Measurements from ENCODE around the gene DNAJC22. TPM values are rescaled to one million over a fixed set of nuclear protein-coding genes. Genes with fewer than 3 reads are reported as not detected.

Gene DNAJC22
- total RNA-seq, 1 experiment from 2014 or later: 0.24 TPM

GRCh38 chr12:49362077-49362476, 15.4 kb downstream of the DNAJC22 start (continued):
- TF ChIP-seq, protein P1, sequence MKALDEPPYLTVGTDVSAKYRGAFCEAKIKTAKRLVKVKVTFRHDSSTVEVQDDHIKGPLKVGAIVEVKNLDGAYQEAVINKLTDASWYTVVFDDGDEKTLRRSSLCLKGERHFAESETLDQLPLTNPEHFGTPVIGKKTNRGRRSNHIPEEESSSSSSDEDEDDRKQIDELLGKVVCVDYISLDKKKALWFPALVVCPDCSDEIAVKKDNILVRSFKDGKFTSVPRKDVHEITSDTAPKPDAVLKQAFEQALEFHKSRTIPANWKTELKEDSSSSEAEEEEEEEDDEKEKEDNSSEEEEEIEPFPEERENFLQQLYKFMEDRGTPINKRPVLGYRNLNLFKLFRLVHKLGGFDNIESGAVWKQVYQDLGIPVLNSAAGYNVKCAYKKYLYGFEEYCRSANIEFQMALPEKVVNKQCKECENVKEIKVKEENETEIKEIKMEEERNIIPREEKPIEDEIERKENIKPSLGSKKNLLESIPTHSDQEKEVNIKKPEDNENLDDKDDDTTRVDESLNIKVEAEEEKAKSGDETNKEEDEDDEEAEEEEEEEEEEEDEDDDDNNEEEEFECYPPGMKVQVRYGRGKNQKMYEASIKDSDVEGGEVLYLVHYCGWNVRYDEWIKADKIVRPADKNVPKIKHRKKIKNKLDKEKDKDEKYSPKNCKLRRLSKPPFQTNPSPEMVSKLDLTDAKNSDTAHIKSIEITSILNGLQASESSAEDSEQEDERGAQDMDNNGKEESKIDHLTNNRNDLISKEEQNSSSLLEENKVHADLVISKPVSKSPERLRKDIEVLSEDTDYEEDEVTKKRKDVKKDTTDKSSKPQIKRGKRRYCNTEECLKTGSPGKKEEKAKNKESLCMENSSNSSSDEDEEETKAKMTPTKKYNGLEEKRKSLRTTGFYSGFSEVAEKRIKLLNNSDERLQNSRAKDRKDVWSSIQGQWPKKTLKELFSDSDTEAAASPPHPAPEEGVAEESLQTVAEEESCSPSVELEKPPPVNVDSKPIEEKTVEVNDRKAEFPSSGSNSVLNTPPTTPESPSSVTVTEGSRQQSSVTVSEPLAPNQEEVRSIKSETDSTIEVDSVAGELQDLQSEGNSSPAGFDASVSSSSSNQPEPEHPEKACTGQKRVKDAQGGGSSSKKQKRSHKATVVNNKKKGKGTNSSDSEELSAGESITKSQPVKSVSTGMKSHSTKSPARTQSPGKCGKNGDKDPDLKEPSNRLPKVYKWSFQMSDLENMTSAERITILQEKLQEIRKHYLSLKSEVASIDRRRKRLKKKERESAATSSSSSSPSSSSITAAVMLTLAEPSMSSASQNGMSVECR (CRISPR knock-in tag; IDR thresholded peaks at IDR 0.05; ENCODE audit: borderline replicate concordance): no peak
- TF ChIP-seq, protein P2, sequence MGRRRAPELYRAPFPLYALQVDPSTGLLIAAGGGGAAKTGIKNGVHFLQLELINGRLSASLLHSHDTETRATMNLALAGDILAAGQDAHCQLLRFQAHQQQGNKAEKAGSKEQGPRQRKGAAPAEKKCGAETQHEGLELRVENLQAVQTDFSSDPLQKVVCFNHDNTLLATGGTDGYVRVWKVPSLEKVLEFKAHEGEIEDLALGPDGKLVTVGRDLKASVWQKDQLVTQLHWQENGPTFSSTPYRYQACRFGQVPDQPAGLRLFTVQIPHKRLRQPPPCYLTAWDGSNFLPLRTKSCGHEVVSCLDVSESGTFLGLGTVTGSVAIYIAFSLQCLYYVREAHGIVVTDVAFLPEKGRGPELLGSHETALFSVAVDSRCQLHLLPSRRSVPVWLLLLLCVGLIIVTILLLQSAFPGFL (CRISPR knock-in tag; IDR thresholded peaks at IDR 0.05; ENCODE audit: borderline replicate concordance): no peak
- no peak for TF ChIP-seq E2F1 (CRISPR knock-in tag; IDR thresholded peaks at IDR 0.05)
- TF ChIP-seq, protein P3, sequence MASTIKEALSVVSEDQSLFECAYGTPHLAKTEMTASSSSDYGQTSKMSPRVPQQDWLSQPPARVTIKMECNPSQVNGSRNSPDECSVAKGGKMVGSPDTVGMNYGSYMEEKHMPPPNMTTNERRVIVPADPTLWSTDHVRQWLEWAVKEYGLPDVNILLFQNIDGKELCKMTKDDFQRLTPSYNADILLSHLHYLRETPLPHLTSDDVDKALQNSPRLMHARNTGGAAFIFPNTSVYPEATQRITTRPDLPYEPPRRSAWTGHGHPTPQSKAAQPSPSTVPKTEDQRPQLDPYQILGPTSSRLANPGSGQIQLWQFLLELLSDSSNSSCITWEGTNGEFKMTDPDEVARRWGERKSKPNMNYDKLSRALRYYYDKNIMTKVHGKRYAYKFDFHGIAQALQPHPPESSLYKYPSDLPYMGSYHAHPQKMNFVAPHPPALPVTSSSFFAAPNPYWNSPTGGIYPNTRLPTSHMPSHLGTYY (CRISPR knock-in tag; IDR thresholded peaks at IDR 0.05): no peak
- no peak for TF ChIP-seq CTCF (IDR thresholded peaks at IDR 0.05)
- TF ChIP-seq, protein P4, sequence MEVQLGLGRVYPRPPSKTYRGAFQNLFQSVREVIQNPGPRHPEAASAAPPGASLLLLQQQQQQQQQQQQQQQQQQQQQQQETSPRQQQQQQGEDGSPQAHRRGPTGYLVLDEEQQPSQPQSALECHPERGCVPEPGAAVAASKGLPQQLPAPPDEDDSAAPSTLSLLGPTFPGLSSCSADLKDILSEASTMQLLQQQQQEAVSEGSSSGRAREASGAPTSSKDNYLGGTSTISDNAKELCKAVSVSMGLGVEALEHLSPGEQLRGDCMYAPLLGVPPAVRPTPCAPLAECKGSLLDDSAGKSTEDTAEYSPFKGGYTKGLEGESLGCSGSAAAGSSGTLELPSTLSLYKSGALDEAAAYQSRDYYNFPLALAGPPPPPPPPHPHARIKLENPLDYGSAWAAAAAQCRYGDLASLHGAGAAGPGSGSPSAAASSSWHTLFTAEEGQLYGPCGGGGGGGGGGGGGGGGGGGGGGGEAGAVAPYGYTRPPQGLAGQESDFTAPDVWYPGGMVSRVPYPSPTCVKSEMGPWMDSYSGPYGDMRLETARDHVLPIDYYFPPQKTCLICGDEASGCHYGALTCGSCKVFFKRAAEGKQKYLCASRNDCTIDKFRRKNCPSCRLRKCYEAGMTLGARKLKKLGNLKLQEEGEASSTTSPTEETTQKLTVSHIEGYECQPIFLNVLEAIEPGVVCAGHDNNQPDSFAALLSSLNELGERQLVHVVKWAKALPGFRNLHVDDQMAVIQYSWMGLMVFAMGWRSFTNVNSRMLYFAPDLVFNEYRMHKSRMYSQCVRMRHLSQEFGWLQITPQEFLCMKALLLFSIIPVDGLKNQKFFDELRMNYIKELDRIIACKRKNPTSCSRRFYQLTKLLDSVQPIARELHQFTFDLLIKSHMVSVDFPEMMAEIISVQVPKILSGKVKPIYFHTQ (CRISPR knock-in tag; IDR thresholded peaks at IDR 0.05): no peak
- TF ChIP-seq, protein P5, sequence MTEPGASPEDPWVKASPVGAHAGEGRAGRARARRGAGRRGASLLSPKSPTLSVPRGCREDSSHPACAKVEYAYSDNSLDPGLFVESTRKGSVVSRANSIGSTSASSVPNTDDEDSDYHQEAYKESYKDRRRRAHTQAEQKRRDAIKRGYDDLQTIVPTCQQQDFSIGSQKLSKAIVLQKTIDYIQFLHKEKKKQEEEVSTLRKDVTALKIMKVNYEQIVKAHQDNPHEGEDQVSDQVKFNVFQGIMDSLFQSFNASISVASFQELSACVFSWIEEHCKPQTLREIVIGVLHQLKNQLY (CRISPR knock-in tag; IDR thresholded peaks at IDR 0.05): no peak
- TF ChIP-seq, protein P6, sequence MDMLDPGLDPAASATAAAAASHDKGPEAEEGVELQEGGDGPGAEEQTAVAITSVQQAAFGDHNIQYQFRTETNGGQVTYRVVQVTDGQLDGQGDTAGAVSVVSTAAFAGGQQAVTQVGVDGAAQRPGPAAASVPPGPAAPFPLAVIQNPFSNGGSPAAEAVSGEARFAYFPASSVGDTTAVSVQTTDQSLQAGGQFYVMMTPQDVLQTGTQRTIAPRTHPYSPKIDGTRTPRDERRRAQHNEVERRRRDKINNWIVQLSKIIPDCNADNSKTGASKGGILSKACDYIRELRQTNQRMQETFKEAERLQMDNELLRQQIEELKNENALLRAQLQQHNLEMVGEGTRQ (CRISPR knock-in tag; IDR thresholded peaks at IDR 0.05): no peak
- TF ChIP-seq, protein P7, sequence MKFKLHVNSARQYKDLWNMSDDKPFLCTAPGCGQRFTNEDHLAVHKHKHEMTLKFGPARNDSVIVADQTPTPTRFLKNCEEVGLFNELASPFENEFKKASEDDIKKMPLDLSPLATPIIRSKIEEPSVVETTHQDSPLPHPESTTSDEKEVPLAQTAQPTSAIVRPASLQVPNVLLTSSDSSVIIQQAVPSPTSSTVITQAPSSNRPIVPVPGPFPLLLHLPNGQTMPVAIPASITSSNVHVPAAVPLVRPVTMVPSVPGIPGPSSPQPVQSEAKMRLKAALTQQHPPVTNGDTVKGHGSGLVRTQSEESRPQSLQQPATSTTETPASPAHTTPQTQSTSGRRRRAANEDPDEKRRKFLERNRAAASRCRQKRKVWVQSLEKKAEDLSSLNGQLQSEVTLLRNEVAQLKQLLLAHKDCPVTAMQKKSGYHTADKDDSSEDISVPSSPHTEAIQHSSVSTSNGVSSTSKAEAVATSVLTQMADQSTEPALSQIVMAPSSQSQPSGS (CRISPR knock-in tag; IDR thresholded peaks at IDR 0.05; ENCODE audit: borderline replicate concordance, low read depth): no peak

Measured in WTC11 (cell line).